Measurements from ENCODE around the gene MYO5A.
"Not testable (repeated sequence)": the region's sequence is repeated elsewhere in the genome, so short reads cannot be mapped to it uniquely, and the experiment has no call there.

Gene MYO5A

GRCh38 chr15:52424856-52425431 lies 103.7 kb downstream of the MYO5A start:
- DNase-seq (ENCODE audit: low spot score) = no peak
- TF ChIP-seq CTCF (IDR thresholded peaks at IDR 0.05; ENCODE audit: extremely low read depth, insufficient read depth, missing control alignments) = no peak
- in situ Hi-C loops (cut with MboI; ENCODE audit: low pct_unique_long_range_greater_than_20kb, low sequenced_read_pairs, unreplicated experiment) = no loop called here

GRCh38 chr15:52423852-52424251 lies 104.8 kb downstream of the MYO5A start:
- in situ Hi-C loops (cut with MboI; ENCODE audit: low pct_unique_long_range_greater_than_20kb, low sequenced_read_pairs, unreplicated experiment) = no loop called here
- DNase-seq (ENCODE audit: low spot score) = no peak

DNA sequence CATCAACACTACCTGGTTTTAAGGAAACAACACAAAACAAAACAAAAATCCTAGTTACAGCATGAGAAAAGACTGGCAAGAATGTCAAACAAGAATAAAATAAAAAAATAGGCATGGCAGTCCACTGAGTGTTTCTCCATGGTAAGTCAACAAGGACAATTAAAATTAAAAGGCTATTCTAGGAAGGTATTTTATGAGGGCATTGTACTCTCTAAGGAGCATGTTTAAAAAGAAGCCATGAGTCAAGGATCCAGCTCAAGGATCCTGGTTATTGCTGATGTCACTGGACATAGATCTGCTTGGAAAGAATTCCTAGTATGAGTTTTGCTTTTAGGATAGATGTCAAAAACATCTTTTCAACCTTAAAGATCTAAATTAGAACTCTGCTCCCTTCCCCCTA lies 106.7 kb downstream of the MYO5A start:
- TF ChIP-seq CTCF (IDR thresholded peaks at IDR 0.05; ENCODE audit: extremely low read depth, insufficient read depth, missing control alignments) = no peak
- in situ Hi-C loops (cut with MboI; ENCODE audit: low pct_unique_long_range_greater_than_20kb, low sequenced_read_pairs, unreplicated experiment) = no loop called here
- DNase-seq (ENCODE audit: low spot score) = no peak

More at GRCh38 chr15:52423852-52424251, 104.8 kb downstream of the MYO5A start:
- TF ChIP-seq CTCF (IDR thresholded peaks at IDR 0.05; ENCODE audit: extremely low read depth, insufficient read depth, missing control alignments) = no peak

- TF ChIP-seq CTCF (IDR thresholded peaks at IDR 0.05; ENCODE audit: extremely low read depth, insufficient read depth, missing control alignments) = no peak
- in situ Hi-C loops (cut with MboI; ENCODE audit: low pct_unique_long_range_greater_than_20kb, low sequenced_read_pairs, unreplicated experiment) = no loop called here
- DNase-seq (ENCODE audit: low spot score) = peak; percentile 13
These were observed 107.7 kb downstream of the MYO5A start for GRCh38 chr15:52421029-52421428.

- in situ Hi-C loops (cut with MboI; ENCODE audit: low pct_unique_long_range_greater_than_20kb, low sequenced_read_pairs, unreplicated experiment) = no loop called here
- no peak for DNase-seq (ENCODE audit: low spot score)
- no peak for TF ChIP-seq CTCF (IDR thresholded peaks at IDR 0.05; ENCODE audit: extremely low read depth, insufficient read depth, missing control alignments)
These were observed 109.2 kb downstream of the MYO5A start for GRCh38 chr15:52419494-52419893.

- in situ Hi-C loops (cut with MboI; ENCODE audit: low pct_unique_long_range_greater_than_20kb, low sequenced_read_pairs, unreplicated experiment) = no loop called here
- no peak for DNase-seq (ENCODE audit: low spot score)
- TF ChIP-seq CTCF (IDR thresholded peaks at IDR 0.05; ENCODE audit: extremely low read depth, insufficient read depth, missing control alignments) = no peak
These were observed 110.7 kb downstream of the MYO5A start for GRCh38 chr15:52417957-52418356.

DNA sequence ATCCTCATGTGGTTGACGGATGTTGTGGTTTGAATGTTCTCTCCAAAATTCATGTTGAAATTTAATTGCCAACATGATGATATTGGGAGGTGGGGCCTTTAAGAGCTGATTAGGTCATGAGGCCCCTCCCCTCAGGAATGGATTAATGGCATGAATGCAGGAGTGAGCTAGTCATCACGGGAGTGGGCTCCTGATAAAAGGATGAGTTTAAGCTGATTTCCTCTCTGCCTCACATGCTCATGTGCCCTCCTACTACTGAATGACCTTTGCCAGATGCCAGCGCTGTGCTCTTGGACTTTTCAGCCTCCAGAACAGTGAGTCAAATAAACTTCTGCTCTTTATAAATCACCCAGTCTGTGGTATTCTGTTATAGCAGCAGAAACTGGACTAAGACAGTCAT lies 111.2 kb downstream of the MYO5A start:
- no peak for DNase-seq (ENCODE audit: low spot score)
- in situ Hi-C loops (cut with MboI; ENCODE audit: low pct_unique_long_range_greater_than_20kb, low sequenced_read_pairs, unreplicated experiment) = no loop called here
- no peak for TF ChIP-seq CTCF (IDR thresholded peaks at IDR 0.05; ENCODE audit: extremely low read depth, insufficient read depth, missing control alignments)

GRCh38 chr15:52416566-52416965 lies 112.1 kb downstream of the MYO5A start:
- DNase-seq (ENCODE audit: low spot score); in situ Hi-C loops (cut with MboI; ENCODE audit: low pct_unique_long_range_greater_than_20kb, low sequenced_read_pairs, unreplicated experiment): not testable (repeated sequence)

Measured in GM13977 (cell line).